ENCODE measurements around the gene ZDHHC7. TPM values are rescaled to one million over a fixed set of nuclear protein-coding genes. Genes with fewer than 3 reads are reported as not detected.

Gene ZDHHC7
- total RNA-seq, 2 experiments from 2014 or later, result 22.5 to 24.3 TPM

DNA sequence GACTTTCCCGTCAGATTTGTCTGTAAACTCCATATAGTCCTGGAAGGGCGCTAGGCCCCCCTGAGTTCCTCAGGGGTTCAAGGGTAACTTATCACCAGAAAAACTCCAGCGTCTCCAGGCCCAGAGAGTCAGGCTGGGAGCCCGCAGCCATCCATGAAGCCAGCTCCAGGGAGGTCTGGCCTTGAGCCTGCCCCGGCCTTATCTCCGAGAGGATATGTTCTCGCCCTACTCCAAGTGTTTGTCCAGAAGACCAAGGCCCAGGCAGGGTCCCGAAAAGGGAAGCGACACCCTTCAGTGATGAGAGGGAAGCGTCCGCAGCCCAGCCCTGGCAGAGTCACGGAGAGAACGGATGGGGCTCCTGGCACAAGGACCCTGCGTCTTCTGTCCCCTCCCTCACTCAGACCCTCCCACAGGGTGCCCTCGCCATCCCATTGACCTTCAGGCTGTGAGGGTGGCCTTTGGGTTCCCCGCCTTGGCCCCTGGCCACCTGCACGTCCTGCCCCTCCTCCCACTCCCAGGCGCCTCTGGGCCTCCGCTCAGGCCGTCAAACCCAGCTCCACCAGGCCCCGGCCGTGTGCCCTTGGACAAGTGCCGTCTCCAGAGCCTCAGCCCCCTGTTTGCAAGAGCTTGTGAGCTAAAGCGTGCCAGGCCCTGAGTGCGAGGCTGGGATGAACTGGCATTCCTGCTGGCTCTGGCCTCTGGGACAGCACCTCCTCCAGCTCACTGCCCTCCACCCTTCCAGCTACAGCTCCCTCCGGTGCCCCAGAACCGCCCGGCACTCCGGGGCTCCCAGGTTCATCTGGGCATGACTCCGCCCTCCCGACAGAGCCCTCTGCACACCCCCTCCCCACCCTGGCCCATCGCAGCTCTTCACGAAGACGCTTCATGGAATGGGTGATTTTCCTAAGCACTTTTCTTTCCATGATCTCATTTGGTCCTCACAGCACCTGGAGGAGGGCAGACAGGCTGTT is 83.4 kb downstream of the ZDHHC7 start:
- H3K4me3 ChIP-seq (ENCODE audit: low read depth, low read length, poor library complexity, severe bottlenecking), result no peak overlapping the region
- no peaks in the 10 kb centered on the region for H3K36me3 ChIP-seq (ENCODE audit: insufficient read depth, low read length)
- ChIA-PET POLR2A (interaction anchor here (0.6 kb wide), 1 partner anchor 65 kb away, joined by 8 read pairs; no protein-coding TSS in a partner anchor), CTCF (ENCODE audit: unreplicated experiment) (interaction anchor here (0.6 kb wide), 1 partner anchor 35 kb away, joined by 3 read pairs; no protein-coding TSS in a partner anchor)
- no peaks in the 10 kb centered on the region for H4K20me1 ChIP-seq (ENCODE audit: insufficient read depth, low read length)
- intact Hi-C loops (cut with micrococcal nuclease; ENCODE audit: unreplicated experiment), result no loop called here
- no peak overlapping the region for H2AFZ ChIP-seq (ENCODE audit: low read length)
- no peaks in the 10 kb centered on the region for H3K9me3 ChIP-seq (ENCODE audit: low read length)
- no peaks in the 10 kb centered on the region for H3K79me2 ChIP-seq (ENCODE audit: insufficient read depth, low read depth, low read length)
- no peaks in the 10 kb centered on the region for H3K4me1 ChIP-seq (ENCODE audit: insufficient read depth, low read length, poor library complexity, severe bottlenecking)
- no peak overlapping the region for H3K4me2 ChIP-seq (ENCODE audit: low read length)
- H3K9me2 ChIP-seq (ENCODE audit: insufficient read depth, low read length), result no peaks in the 10 kb centered on the region
- H3K27ac ChIP-seq (ENCODE audit: low read depth, low read length, poor library complexity, severe bottlenecking), result no peak overlapping the region
- DNase-seq (ENCODE audit: low spot score), result no peak
- BruUV-seq (replicated peaks), result no TSS peak
- TF ChIP-seq EZH2phosphoT487 (IDR thresholded peaks at IDR 0.05; ENCODE audit: borderline replicate concordance, low read depth, low read length), result no peak

GRCh38 chr16:84926462-84926861 is 84.9 kb downstream of the ZDHHC7 start:
- no TSS peak for BruUV-seq (replicated peaks)
- H3K36me3 ChIP-seq (ENCODE audit: insufficient read depth, low read length), result no peaks in the 10 kb centered on the region
- CTCF ChIA-PET (ENCODE audit: unreplicated experiment), result no interaction called here

More at GRCh38 chr16:84926462-84926861, 84.9 kb downstream of the ZDHHC7 start:
- Histone ChIP-seq H2AFZ (ENCODE audit: low read length) (no peak overlapping the region), H4K20me1 (ENCODE audit: insufficient read depth, low read length) (no peaks in the 10 kb centered on the region), H3K79me2 (ENCODE audit: insufficient read depth, low read depth, low read length) (no peaks in the 10 kb centered on the region), H3K9me2 (ENCODE audit: insufficient read depth, low read length) (no peaks in the 10 kb centered on the region), H3K4me3 (ENCODE audit: low read depth, low read length, poor library complexity, severe bottlenecking) (no peak overlapping the region), H3K9me3 (ENCODE audit: low read length) (no peaks in the 10 kb centered on the region), H3K27ac (ENCODE audit: low read depth, low read length, poor library complexity, severe bottlenecking) (no peak overlapping the region), H3K4me1 (ENCODE audit: insufficient read depth, low read length, poor library complexity, severe bottlenecking) (no peaks in the 10 kb centered on the region), H3K4me2 (ENCODE audit: low read length) (no peak overlapping the region)
- no peak for DNase-seq (ENCODE audit: low spot score)
- POLR2A ChIA-PET, result no interaction called here
- no peak for TF ChIP-seq EZH2phosphoT487 (IDR thresholded peaks at IDR 0.05; ENCODE audit: borderline replicate concordance, low read depth, low read length)
- TF ChIP-seq CTCF (conservative IDR thresholded peaks at IDR 0.05; ENCODE audit: low read length), result no peak
- intact Hi-C loops (cut with micrococcal nuclease; ENCODE audit: unreplicated experiment), result no loop called here
